GM12872 (cell line): ENCODE data around the gene TTN.

Source experiments
- TF ChIP-seq, protein P1 (sequence below): IDR thresholded peaks from 3 replicates; pipeline ENCODE4 v1.5.1; 2011; ENCODE audit warnings: low read depth, mild to moderate bottlenecking, low read length, moderate library complexity; ENCODE audit not compliant: insufficient read depth

The TTN gene

GRCh38 chr2:178796079-178796677, 11.0 kb downstream of the TTN start:
- TF ChIP-seq, protein P1, sequence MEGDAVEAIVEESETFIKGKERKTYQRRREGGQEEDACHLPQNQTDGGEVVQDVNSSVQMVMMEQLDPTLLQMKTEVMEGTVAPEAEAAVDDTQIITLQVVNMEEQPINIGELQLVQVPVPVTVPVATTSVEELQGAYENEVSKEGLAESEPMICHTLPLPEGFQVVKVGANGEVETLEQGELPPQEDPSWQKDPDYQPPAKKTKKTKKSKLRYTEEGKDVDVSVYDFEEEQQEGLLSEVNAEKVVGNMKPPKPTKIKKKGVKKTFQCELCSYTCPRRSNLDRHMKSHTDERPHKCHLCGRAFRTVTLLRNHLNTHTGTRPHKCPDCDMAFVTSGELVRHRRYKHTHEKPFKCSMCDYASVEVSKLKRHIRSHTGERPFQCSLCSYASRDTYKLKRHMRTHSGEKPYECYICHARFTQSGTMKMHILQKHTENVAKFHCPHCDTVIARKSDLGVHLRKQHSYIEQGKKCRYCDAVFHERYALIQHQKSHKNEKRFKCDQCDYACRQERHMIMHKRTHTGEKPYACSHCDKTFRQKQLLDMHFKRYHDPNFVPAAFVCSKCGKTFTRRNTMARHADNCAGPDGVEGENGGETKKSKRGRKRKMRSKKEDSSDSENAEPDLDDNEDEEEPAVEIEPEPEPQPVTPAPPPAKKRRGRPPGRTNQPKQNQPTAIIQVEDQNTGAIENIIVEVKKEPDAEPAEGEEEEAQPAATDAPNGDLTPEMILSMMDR = peak; percentile 29; the same call in 1 of the 3 replicates

DNA sequence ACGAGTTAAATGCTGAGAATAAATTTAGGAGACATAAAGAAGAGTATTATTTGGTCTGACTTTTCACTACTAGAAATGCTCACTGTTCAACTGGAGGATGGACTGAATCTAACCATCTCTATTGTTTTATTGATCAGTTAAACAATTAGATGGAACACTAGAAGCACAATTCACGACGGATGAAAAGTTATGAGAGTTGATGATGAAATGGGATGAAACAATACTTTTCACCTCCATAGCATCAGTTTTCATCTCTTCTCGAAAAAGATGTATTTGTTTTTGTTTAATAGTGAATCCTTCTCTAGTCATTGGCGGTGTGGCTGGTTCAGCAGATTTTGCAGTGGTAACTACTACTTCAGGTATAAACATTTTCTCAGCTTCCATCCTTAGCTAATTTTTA, 19.3 kb downstream of the TTN start:
- TF ChIP-seq, protein P1 = no peak

- TF ChIP-seq, protein P1 = no peak
Observed at GRCh38 chr2:178787155-178787554, 20.1 kb downstream of the TTN start.

- TF ChIP-seq, protein P1 = no peak
Observed at GRCh38 chr2:178783889-178784288, 23.3 kb downstream of the TTN start.

- TF ChIP-seq, protein P1 = no peak
Observed at GRCh38 chr2:178782236-178782635, 25.0 kb downstream of the TTN start.

GRCh38 chr2:178777577-178777976, 29.6 kb downstream of the TTN start:
- TF ChIP-seq, protein P1 = no peak

- TF ChIP-seq, protein P1 = no peak
Observed at GRCh38 chr2:178776751-178777150, 30.5 kb downstream of the TTN start.

DNA sequence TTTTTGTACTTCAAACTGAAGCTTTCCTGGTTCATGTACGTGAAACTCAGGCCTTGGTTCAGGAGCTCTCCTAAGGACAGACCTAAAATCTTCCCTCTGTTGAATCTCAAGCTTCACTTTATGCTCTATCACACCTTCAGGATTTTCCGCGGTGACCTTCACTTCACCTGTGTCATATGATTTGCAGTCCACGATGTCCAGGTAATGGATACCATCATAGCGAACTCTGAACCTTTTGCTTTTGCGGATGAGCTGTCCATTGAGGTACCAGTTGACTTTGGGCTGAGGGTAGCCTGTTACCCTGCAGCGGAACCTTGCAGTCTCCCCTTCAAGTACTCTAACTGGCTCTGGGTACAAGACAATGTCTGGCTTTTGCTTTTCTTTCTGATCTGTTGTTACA, 31.2 kb downstream of the TTN start:
- TF ChIP-seq, protein P1 = no peak
